WTC11 (cell line): Measurements from ENCODE around the gene SHKBP1. TPM values are rescaled to one million over a fixed set of nuclear protein-coding genes. Genes with fewer than 3 reads are reported as not detected.

Experiments
- ATAC-seq: fragments of 200-7000 bp; cut with Tn5 transposase; 2 replicates; pipeline ENCODE4 v1.10.0; 2021; ENCODE audit warnings: mild to moderate bottlenecking, moderate library complexity
- CTCF ChIA-PET: fragments of 300-600 bp; sonication (Branson Sonifier 250); formaldehyde crosslinking; loops from one replicate; lab custom pipeline; 2021; ENCODE audit warnings: antibody characterized with exemption; lab: Charles Lee
- POLR2A ChIA-PET: fragments of 350-600 bp; sonication (Branson Sonifier 250); formaldehyde crosslinking; loops from one replicate; lab custom pipeline; 2021; ENCODE audit warnings: antibody characterized with exemption; lab: Charles Lee
- DNase-seq: peaks from one replicate; pipeline ENCODE4 v3.0.0; 2021; ENCODE audit warnings: low spot score
- H3K27ac Mint-ChIP-seq: 2 replicates; pipeline ENCODE4 v1.8.0; 2021; ENCODE audit warnings: mixed read lengths
- H3K27me3 Mint-ChIP-seq: 2 replicates; pipeline ENCODE4 v1.8.0; 2021; ENCODE audit warnings: low read depth, mild to moderate bottlenecking, moderate library complexity, mixed read lengths
- H3K36me3 Mint-ChIP-seq: 2 replicates; pipeline ENCODE4 v1.8.0; 2021; ENCODE audit warnings: mixed read lengths
- H3K4me1 Mint-ChIP-seq: 2 replicates; pipeline ENCODE4 v1.8.0; 2022; ENCODE audit warnings: mixed read lengths
- H3K4me3 Mint-ChIP-seq: 2 replicates; pipeline ENCODE4 v1.8.0; 2021; ENCODE audit warnings: mild to moderate bottlenecking, moderate library complexity, mixed read lengths
- H3K9me3 Mint-ChIP-seq: 2 replicates; pipeline ENCODE4 v1.8.0; 2021; ENCODE audit warnings: mixed read lengths
- AFF4 ChIP-seq: sonication (generic); formaldehyde crosslinking; IDR thresholded peaks from 2 replicates; pipeline ENCODE4 v1.8.1; 2023; ENCODE audit warnings: mild to moderate bottlenecking, missing genetic modification reagents, borderline replicate concordance
- ATF2 ChIP-seq: sonication (generic); formaldehyde crosslinking; IDR thresholded peaks from 2 replicates; pipeline ENCODE4 v1.8.1; 2022; ENCODE audit warnings: low read depth, missing genetic modification reagents, borderline replicate concordance
- CBFB ChIP-seq: sonication (generic); formaldehyde crosslinking; IDR thresholded peaks from 2 replicates; pipeline ENCODE4 v1.8.1; 2022; ENCODE audit warnings: mild to moderate bottlenecking, low read depth, missing genetic modification reagents
- ELF4 ChIP-seq: sonication (generic); formaldehyde crosslinking; IDR thresholded peaks from 2 replicates; pipeline ENCODE4 v1.8.1; 2022; ENCODE audit warnings: low read depth, mild to moderate bottlenecking, moderate library complexity, missing genetic modification reagents
- ESRRA ChIP-seq: sonication (generic); formaldehyde crosslinking; IDR thresholded peaks from 2 replicates; pipeline ENCODE4 v1.8.1; 2022; ENCODE audit warnings: mild to moderate bottlenecking, missing genetic modification reagents, borderline replicate concordance
- FOXP4 ChIP-seq: sonication (generic); formaldehyde crosslinking; IDR thresholded peaks from 2 replicates; pipeline ENCODE4 v1.8.0; 2022; ENCODE audit warnings: mild to moderate bottlenecking, missing genetic modification reagents
- JAZF1 ChIP-seq: fragments of 250-450 bp; sonication (Bioruptor Pico); IDR thresholded peaks from 2 replicates; pipeline ENCODE4 v1.9.0; 2021; ENCODE audit warnings: moderate library complexity, mild to moderate bottlenecking, inconsistent platforms
- NFE2L1 ChIP-seq: sonication (generic); formaldehyde crosslinking; IDR thresholded peaks from 2 replicates; pipeline ENCODE4 v1.8.1; 2023; ENCODE audit warnings: missing genetic modification reagents
- OVOL2 ChIP-seq: fragments of 250-450 bp; sonication (Bioruptor Pico); IDR thresholded peaks from 2 replicates; pipeline ENCODE4 v1.9.0; 2021; ENCODE audit warnings: mild to moderate bottlenecking, borderline replicate concordance
- PRRX2 ChIP-seq: fragments of 250-450 bp; sonication (Bioruptor Pico); IDR thresholded peaks from 2 replicates; pipeline ENCODE4 v1.8.0; 2021; ENCODE audit warnings: mild to moderate bottlenecking
- SMAD3 ChIP-seq: sonication (generic); formaldehyde crosslinking; IDR thresholded peaks from 2 replicates; pipeline ENCODE4 v1.8.0; 2022; ENCODE audit warnings: missing genetic modification reagents, mild to moderate bottlenecking, borderline replicate concordance
- SMAD4 ChIP-seq: sonication (generic); formaldehyde crosslinking; IDR thresholded peaks from 2 replicates; pipeline ENCODE4 v1.8.0; 2022; ENCODE audit warnings: mild to moderate bottlenecking, missing genetic modification reagents
- SOX15 ChIP-seq: fragments of 250-450 bp; sonication (Bioruptor Pico); IDR thresholded peaks from 2 replicates; pipeline ENCODE4 v1.9.0; 2021; ENCODE audit warnings: mild to moderate bottlenecking
- ZNF138 ChIP-seq: sonication (generic); formaldehyde crosslinking; conservative IDR thresholded peaks from 2 replicates; pipeline ENCODE4 v1.8.1; 2022; ENCODE audit warnings: mild to moderate bottlenecking, moderate library complexity, missing genetic modification reagents
- ZNF317 ChIP-seq: sonication (generic); formaldehyde crosslinking; IDR thresholded peaks from 2 replicates; pipeline ENCODE4 v1.8.1; 2023; ENCODE audit warnings: low read depth, mild to moderate bottlenecking, moderate library complexity, missing genetic modification reagents, borderline replicate concordance
- ZNF423 ChIP-seq: fragments of 250-450 bp; sonication (Bioruptor Pico); IDR thresholded peaks from 2 replicates; pipeline ENCODE4 v2.1.2; 2022; ENCODE audit warnings: mild to moderate bottlenecking, moderate library complexity
- total RNA-seq: library from RNA; stranded (reverse); gene quantifications from 3 replicates; pipeline ENCODE4 v1.2.3, GENCODE V29; 2021
- TF ChIP-seq, protein P1 (sequence below): sonication (generic); formaldehyde crosslinking; IDR thresholded peaks from 2 replicates; pipeline ENCODE4 v1.8.1; 2022; ENCODE audit warnings: mild to moderate bottlenecking, moderate library complexity, missing genetic modification reagents
- TF ChIP-seq, protein P2 (sequence below): fragments of 200-600 bp; IDR thresholded peaks from 2 replicates; pipeline ENCODE4 v1.8.0; 2022; ENCODE audit warnings: antibody characterized with exemption
- TF ChIP-seq, protein P3 (sequence below): sonication (generic); formaldehyde crosslinking; IDR thresholded peaks from 2 replicates; pipeline ENCODE4 v1.8.1; 2023; ENCODE audit warnings: mild to moderate bottlenecking, missing genetic modification reagents
- TF ChIP-seq, protein P4 (sequence below): fragments of 250-450 bp; sonication (Bioruptor Pico); IDR thresholded peaks from 2 replicates; pipeline ENCODE4 v1.9.0; 2021; ENCODE audit warnings: moderate library complexity, mild to moderate bottlenecking, inconsistent platforms, borderline replicate concordance

SHKBP1 gene
- total RNA-seq, 1 experiment from 2014 or later = 71.7 TPM

GRCh38 chr19:40596608-40597328, 20.1 kb downstream of the SHKBP1 start:
- Mint-ChIP-seq H3K27ac (no peak overlapping the region), H3K4me1 (peaks cover 33% of the 10 kb centered on the region), H3K9me3 (0 out of 2 replicates have a peak, but pooled peaks cover 3% of the 10 kb centered on the region), H3K4me3 (peak overlapping the region; percentile 71), H3K27me3 (peaks cover 73% of the 10 kb centered on the region), H3K36me3 (no peaks in the 10 kb centered on the region)
- ChIA-PET POLR2A (no interaction called here), CTCF (interaction anchor here (0.6 to 2.6 kb wide), 6 partner anchors 26 to 1506 kb away, joined by 3 to 8 read pairs (median 5); no protein-coding TSS in a partner anchor)
- DNase-seq (peak; percentile 78), ATAC-seq (peak; percentile 14)
- TF ChIP-seq ZNF423 (CRISPR knock-in tag) = no peak
- TF ChIP-seq ESRRA (CRISPR knock-in tag) = no peak
- TF ChIP-seq PRRX2 = no peak
- TF ChIP-seq ELF4 (CRISPR knock-in tag) = 0 out of 2 replicates have a peak, but pooled peaks have one; percentile 62
- peak; percentile 79; the same call in 1 of the 2 replicates for TF ChIP-seq FOXP4 (CRISPR knock-in tag)
- TF ChIP-seq, protein P1, sequence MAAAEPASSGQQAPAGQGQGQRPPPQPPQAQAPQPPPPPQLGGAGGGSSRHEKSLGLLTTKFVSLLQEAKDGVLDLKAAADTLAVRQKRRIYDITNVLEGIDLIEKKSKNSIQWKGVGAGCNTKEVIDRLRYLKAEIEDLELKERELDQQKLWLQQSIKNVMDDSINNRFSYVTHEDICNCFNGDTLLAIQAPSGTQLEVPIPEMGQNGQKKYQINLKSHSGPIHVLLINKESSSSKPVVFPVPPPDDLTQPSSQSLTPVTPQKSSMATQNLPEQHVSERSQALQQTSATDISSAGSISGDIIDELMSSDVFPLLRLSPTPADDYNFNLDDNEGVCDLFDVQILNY (CRISPR knock-in tag) = 0 out of 2 replicates have a peak, but pooled peaks have one; percentile 67
- TF ChIP-seq SOX15 = no peak
- no peak for TF ChIP-seq ZNF317
- TF ChIP-seq SMAD4 (CRISPR knock-in tag) = no peak
- no peak for TF ChIP-seq NFE2L1
- TF ChIP-seq, protein P2, sequence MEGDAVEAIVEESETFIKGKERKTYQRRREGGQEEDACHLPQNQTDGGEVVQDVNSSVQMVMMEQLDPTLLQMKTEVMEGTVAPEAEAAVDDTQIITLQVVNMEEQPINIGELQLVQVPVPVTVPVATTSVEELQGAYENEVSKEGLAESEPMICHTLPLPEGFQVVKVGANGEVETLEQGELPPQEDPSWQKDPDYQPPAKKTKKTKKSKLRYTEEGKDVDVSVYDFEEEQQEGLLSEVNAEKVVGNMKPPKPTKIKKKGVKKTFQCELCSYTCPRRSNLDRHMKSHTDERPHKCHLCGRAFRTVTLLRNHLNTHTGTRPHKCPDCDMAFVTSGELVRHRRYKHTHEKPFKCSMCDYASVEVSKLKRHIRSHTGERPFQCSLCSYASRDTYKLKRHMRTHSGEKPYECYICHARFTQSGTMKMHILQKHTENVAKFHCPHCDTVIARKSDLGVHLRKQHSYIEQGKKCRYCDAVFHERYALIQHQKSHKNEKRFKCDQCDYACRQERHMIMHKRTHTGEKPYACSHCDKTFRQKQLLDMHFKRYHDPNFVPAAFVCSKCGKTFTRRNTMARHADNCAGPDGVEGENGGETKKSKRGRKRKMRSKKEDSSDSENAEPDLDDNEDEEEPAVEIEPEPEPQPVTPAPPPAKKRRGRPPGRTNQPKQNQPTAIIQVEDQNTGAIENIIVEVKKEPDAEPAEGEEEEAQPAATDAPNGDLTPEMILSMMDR = no peak
- no peak for TF ChIP-seq JAZF1 (CRISPR knock-in tag)
- no peak for TF ChIP-seq ATF2
- TF ChIP-seq CBFB (CRISPR knock-in tag) = no peak
- TF ChIP-seq, protein P3, sequence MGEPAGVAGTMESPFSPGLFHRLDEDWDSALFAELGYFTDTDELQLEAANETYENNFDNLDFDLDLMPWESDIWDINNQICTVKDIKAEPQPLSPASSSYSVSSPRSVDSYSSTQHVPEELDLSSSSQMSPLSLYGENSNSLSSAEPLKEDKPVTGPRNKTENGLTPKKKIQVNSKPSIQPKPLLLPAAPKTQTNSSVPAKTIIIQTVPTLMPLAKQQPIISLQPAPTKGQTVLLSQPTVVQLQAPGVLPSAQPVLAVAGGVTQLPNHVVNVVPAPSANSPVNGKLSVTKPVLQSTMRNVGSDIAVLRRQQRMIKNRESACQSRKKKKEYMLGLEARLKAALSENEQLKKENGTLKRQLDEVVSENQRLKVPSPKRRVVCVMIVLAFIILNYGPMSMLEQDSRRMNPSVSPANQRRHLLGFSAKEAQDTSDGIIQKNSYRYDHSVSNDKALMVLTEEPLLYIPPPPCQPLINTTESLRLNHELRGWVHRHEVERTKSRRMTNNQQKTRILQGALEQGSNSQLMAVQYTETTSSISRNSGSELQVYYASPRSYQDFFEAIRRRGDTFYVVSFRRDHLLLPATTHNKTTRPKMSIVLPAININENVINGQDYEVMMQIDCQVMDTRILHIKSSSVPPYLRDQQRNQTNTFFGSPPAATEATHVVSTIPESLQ (CRISPR knock-in tag) = no peak
- TF ChIP-seq OVOL2 (CRISPR knock-in tag) = no peak
- 0 out of 2 replicates have a peak, but pooled peaks have one; percentile 68 for TF ChIP-seq ZNF138 (CRISPR knock-in tag)
- no peak for TF ChIP-seq AFF4
- TF ChIP-seq, protein P4, sequence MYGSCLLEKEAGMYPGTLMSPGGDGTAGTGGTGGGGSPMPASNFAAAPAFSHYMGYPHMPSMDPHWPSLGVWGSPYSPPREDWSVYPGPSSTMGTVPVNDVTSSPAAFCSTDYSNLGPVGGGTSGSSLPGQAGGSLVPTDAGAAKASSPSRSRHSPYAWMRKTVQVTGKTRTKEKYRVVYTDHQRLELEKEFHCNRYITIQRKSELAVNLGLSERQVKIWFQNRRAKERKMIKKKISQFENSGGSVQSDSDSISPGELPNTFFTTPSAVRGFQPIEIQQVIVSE (CRISPR knock-in tag) = no peak
- TF ChIP-seq SMAD3 (CRISPR knock-in tag) = peak; percentile 82; the same call in 1 of the 2 replicates
